Mucosa of rectum (tissue), 2 donors: ENCODE results near the gene FLYWCH1.
"Not testable (repeated sequence)": the region's sequence is repeated elsewhere in the genome, so short reads cannot be mapped to it uniquely, and the experiment has no call there.

ENCODE experiments used
- H3K27ac ChIP-seq, 2 donors: one replicate each; pipeline ENCODE4 v1.7.0; 2013; ENCODE audit warnings: inconsistent platforms in 2 of 2, low read depth in 2 of 2, low read length in 2 of 2
- H3K27me3 ChIP-seq, 2 donors: one replicate each; pipeline ENCODE4 v1.7.0; 2013; ENCODE audit warnings: low read length in 2 of 2; ENCODE audit not compliant: control insufficient read depth in 2 of 2, insufficient read depth in 2 of 2
- H3K36me3 ChIP-seq, 2 donors: one replicate each; pipeline ENCODE4 v1.7.0; 2013; ENCODE audit warnings: low read length in 2 of 2; ENCODE audit not compliant: control insufficient read depth in 2 of 2, insufficient read depth in 2 of 2
- H3K4me1 ChIP-seq, 2 donors: one replicate each; pipeline ENCODE4 v1.7.0; 2013; ENCODE audit warnings: low read length in 2 of 2, mild to moderate bottlenecking in 1 of 2; ENCODE audit not compliant: control insufficient read depth in 2 of 2, insufficient read depth in 2 of 2
- H3K4me3 ChIP-seq, 2 donors: one replicate each; pipeline ENCODE4 v1.7.0; 2013; ENCODE audit warnings: low read length in 2 of 2
- H3K9ac ChIP-seq, 2 donors: one replicate each; pipeline ENCODE4 v1.7.0; 2013; ENCODE audit warnings: low read length in 2 of 2, low read depth in 1 of 2, mild to moderate bottlenecking in 1 of 2
- H3K9me3 ChIP-seq, 2 donors: one replicate each; pipeline ENCODE4 v1.7.0; 2013; ENCODE audit warnings: low read length in 2 of 2; ENCODE audit not compliant: control insufficient read depth in 2 of 2
- donor health status: healthy.
- donor health status: Normal muscosa, but diverticular disease.

Gene FLYWCH1

DNA sequence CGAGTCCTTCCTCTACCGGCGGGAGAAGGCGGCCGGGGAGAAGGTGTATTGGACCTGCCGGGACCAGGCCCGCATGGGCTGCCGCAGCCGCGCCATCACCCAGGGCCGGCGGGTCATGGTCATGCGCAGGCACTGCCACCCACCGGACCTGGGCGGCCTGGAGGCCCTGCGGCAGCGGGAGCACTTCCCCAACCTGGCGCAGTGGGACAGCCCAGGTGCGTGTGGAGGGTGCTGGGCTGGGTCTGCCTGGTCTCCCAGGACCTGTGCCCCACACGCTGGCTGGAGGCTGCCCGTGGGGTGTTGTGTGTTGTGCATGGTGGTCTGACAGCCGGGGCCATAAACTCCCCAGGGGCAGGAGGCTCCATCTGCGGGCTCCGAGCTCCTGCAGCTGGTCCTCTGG, 25.4 kb downstream of the FLYWCH1 start:
- H3K27ac ChIP-seq = no peak overlapping the region
- H3K4me1 ChIP-seq = no peaks in the 10 kb centered on the region
- H3K36me3 ChIP-seq = peaks cover 31 to 34% of the 10 kb centered on the region in 2 donors
- H3K9ac ChIP-seq = no peak overlapping the region
- H3K27me3 ChIP-seq = no peaks in the 10 kb centered on the region
- no peaks in the 10 kb centered on the region for H3K9me3 ChIP-seq
- no peak overlapping the region for H3K4me3 ChIP-seq

DNA sequence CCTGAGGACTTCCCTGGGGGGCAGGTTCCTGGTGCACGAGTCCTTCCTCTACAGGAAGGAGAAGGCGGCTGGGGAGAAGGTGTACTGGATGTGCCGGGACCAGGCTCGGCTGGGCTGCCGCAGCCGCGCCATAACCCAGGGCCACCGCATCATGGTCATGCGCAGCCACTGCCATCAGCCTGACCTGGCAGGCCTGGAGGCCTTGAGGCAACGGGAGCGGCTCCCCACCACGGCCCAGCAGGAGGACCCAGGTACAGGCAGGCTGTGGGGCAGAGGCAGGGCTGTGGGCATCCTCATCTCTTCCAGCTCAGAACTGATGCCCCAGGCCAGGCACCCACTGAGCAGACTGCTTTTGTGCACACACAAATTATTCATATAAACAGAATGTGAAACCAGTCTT, 26.5 kb downstream of the FLYWCH1 start:
- peaks cover 37% of the 10 kb centered on the region in 2 donors for H3K36me3 ChIP-seq

DNA sequence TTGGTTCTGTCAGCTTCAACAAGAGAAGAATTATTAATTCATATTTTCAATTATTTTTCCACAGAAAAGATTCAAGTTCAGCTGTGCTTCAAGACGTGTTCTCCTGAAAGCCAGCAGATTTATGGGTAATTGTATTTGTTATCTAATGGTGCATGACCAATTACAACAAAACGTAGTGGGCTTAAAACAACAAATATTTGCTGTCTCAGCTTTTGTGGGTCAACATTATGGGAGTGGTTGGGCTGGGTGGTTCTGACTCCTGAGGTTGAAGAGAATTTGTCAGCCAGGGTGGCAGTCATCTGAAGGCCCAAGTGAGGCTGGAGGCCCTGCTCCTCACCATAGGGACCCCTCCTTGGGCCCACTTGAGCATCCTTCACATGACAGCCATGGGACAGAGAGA, 28.2 kb downstream of the FLYWCH1 start:
- Histone ChIP-seq H3K4me1 (no peaks in the 10 kb centered on the region), H3K9ac (no peak overlapping the region), H3K9me3 (no peaks in the 10 kb centered on the region), H3K4me3 (no peak overlapping the region), H3K36me3 (peaks cover 29 to 31% of the 10 kb centered on the region in 2 donors), H3K27ac (no peak overlapping the region), H3K27me3 (no peaks in the 10 kb centered on the region)

More for the DNA sequence above, 26.5 kb downstream of the FLYWCH1 start:
- Histone ChIP-seq H3K27me3 (no peaks in the 10 kb centered on the region), H3K4me1 (no peaks in the 10 kb centered on the region), H3K4me3 (no peak overlapping the region), H3K9me3 (no peaks in the 10 kb centered on the region), H3K27ac (no peak overlapping the region), H3K9ac (no peak overlapping the region)

DNA sequence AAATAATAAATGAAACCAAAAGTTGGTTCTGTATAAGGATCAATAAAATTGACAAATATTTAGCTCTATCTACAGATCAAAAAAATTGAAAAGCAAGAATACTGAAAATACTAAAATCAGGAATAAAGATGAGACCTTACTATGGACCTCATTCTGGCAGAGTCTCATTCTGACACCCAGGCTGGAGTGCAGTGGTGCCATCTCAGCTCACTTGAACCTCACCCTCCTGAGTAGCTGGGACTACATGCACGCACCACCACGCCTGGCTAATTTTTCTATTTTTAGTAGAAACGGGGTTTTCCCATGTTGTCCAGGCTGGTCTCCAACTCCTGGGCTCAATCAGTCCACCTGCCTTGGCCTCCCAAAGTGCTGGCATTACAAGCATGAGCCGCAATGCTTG, 30.3 kb downstream of the FLYWCH1 start:
- Histone ChIP-seq H3K9ac (no peak overlapping the region), H3K4me1 (no peaks in the 10 kb centered on the region), H3K27ac (no peak overlapping the region), H3K9me3 (no peaks in the 10 kb centered on the region), H3K36me3 (peaks cover 19 to 29% of the 10 kb centered on the region in 2 donors), H3K27me3 (no peaks in the 10 kb centered on the region), H3K4me3 (no peak overlapping the region)

DNA sequence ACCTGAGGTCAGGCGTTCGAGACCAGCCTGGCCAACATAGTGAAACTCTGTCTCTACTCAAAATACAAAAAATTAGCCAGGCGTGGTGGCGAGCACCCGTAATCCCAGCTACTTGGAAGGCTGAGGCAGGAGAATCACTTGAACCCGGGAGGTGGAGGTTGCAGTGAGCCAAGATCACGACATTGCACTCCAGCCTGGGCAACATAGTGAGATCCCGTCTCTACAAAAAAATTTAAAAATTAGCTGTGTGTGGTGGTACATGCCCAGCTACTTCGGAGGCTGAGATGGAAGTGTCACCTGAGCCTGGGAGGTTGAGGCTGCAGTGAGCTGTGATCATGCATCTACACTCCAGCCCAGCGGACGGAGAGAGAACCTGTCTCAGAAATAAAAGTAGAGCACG, 32.0 kb downstream of the FLYWCH1 start:
- not testable (repeated sequence) for H3K4me3 ChIP-seq, H3K9ac ChIP-seq, H3K27me3 ChIP-seq, H3K27ac ChIP-seq, H3K4me1 ChIP-seq, H3K9me3 ChIP-seq
- H3K36me3 ChIP-seq = peaks cover 17 to 19% of the 10 kb centered on the region in 2 donors

DNA sequence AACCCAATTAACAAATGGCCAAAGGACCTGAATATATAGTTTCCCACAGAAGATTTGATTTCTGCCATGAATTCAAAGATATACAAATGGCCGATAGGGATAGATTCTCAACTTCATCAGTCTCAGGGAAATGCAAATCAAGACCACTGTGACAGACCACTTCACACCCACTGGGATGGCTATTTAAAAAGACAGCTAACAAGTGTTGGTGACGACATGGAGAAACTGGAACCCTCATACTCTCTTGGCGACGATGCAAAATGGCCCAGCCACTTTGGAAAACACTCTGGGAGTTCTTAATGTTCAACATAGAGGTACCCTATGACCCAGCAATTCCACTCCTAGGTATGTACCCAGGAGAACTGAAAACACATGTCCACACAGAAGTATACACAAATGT, 34.9 kb downstream of the FLYWCH1 start:
- peaks cover 8 to 10% of the 10 kb centered on the region in 2 donors for H3K36me3 ChIP-seq

DNA sequence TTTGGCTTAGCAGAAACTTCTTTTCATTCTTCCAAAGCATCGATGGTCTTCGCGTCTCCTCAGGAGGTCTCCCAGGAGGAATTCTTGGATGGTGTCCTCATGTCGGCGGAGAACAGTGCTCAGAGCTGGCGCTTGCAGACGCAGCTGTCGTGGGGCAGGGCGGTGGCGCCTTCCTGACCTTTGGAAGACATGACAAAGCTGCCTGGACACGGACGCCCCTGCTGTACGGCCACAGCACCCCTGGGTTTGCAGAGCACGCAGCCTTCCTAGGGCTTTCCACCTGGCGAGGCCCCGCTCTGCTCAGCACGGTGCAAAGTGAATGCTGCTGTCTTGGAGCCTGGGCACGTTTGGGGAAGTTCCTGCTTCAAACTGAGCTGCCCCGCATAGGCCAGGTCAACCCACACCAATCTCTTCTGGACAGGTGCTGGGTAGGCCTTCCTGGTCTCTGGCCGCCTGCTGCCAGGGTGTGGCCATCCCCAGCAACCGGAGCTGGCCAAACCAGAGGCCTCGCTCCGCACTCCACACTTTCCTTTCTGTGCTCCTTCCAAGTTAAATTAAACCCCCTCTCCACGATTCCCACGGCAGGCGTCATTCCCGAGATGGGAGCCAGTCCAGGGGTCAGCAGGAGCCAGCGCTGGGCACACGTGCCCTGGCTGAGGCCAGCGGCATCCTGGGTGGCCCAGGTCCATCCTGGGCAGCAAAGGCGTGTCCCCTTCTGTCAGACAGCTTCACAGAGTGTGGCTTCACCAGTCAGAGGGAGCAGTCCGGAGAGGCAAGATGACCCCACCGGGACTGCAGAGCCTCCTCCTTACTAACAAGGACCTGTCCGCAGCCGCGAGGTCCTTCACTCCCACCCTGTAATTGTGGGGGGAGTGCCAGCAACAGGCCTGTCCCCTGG, 37.3 kb downstream of the FLYWCH1 start:
- H3K36me3 ChIP-seq = peaks cover 3 to 4% of the 10 kb centered on the region in 2 donors
- H3K27ac ChIP-seq = no peak overlapping the region
- H3K4me3 ChIP-seq = no peak overlapping the region
- no peaks in the 10 kb centered on the region for H3K27me3 ChIP-seq
- no peak overlapping the region for H3K9ac ChIP-seq
- no peaks in the 10 kb centered on the region for H3K4me1 ChIP-seq
- no peaks in the 10 kb centered on the region for H3K9me3 ChIP-seq

More for the DNA sequence above, 34.9 kb downstream of the FLYWCH1 start:
- Histone ChIP-seq H3K27ac (no peak overlapping the region), H3K27me3 (no peaks in the 10 kb centered on the region), H3K4me1 (no peaks in the 10 kb centered on the region), H3K9me3 (no peaks in the 10 kb centered on the region), H3K9ac (no peak overlapping the region), H3K4me3 (no peak overlapping the region)

DNA sequence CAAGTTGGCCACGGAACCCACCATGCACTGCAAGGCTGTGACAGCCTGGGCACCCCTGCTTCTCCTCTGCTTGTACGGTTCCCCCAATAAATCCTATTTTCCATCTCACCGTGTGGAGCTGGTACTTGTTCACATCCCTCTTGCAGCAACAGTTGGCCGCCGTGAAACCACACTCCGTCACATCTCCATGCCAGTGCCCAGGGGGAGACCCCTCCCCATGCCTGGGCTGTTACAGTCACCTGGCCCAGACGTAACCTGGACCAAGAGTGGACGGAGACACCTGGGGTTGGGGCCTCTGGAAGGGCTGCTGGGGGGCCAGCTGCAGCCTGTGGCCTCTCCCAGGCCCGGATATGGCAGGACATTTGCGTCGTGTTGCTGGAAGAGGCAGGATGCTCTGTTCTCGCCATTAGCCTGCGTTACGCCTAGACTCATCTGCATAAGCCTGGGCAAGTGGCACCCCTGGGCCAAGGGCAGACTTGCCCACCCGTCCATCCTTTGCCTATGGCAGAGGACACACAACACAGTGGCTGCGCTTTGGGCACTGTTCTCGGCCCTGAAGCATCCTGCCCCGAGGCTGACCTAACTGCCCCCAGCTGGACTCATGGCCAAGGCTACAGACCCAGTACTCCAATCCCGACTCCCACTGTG, 38.1 kb downstream of the FLYWCH1 start:
- no peak overlapping the region for H3K4me3 ChIP-seq
- no peaks in the 10 kb centered on the region for H3K4me1 ChIP-seq
- peaks cover 0 to 2% of the 10 kb centered on the region in 2 donors for H3K27me3 ChIP-seq
- no peak overlapping the region for H3K27ac ChIP-seq
- H3K36me3 ChIP-seq = peaks cover 3 to 4% of the 10 kb centered on the region in 2 donors
- no peaks in the 10 kb centered on the region for H3K9me3 ChIP-seq
- no peak overlapping the region for H3K9ac ChIP-seq

DNA sequence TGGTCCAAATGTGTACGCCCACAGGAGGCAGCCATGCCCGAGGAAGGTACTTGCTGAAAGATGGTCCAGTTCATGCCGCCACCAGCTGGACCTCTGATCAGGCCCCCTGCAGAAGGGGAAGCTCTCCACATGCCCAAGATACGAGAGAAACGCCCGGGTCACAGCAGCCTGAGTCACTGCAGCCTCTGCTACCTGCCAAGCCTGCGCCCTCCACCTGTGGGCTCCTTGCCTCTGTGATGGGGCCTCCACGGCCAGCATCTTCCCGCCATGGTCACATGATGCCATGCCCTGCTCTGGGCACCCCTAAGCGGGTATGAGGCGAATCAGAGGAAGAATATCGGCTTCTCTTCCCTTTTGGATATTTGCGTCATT, 38.6 kb downstream of the FLYWCH1 start:
- H3K36me3 ChIP-seq = peaks cover 3 to 4% of the 10 kb centered on the region in 2 donors
- H3K9me3 ChIP-seq = no peaks in the 10 kb centered on the region
- H3K4me1 ChIP-seq = peaks cover 0 to 2% of the 10 kb centered on the region in 2 donors

DNA sequence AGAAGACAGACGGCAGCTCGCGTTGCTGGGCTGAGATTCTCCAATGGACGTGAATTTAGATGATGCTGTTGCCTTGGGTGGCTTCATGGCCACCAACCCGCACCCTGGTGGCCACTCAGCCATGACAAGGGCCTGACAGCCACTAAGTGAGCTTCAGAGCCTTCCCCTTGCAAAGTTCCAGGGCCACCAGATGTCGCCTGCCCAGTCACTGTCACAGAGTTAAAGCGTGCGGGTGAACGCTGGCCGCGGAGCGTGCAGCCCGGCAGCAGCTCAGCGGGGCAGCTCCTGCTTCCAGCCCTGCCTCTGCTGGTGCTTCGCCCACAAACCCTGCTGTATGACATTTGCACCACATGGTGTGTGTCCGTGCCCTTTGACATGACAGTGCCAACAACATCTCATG, 39.0 kb downstream of the FLYWCH1 start:
- Histone ChIP-seq H3K27ac (no peak overlapping the region), H3K9ac (no peak overlapping the region), H3K36me3 (peaks cover 3 to 4% of the 10 kb centered on the region in 2 donors), H3K9me3 (no peaks in the 10 kb centered on the region), H3K27me3 (peaks cover 0 to 7% of the 10 kb centered on the region in 2 donors), H3K4me3 (no peak overlapping the region), H3K4me1 (peaks cover under 1 to 4% of the 10 kb centered on the region in 2 donors)

More for the DNA sequence above, 38.6 kb downstream of the FLYWCH1 start:
- no peak overlapping the region for H3K27ac ChIP-seq
- no peak overlapping the region for H3K4me3 ChIP-seq
- no peak overlapping the region for H3K9ac ChIP-seq
- peaks cover 0 to 6% of the 10 kb centered on the region in 2 donors for H3K27me3 ChIP-seq
